Measurements from ENCODE around the gene DEPDC1B. TPM values are rescaled to one million over a fixed set of nuclear protein-coding genes. Genes with fewer than 3 reads are reported as not detected.

DEPDC1B gene
- total RNA-seq, 2 donors from 2014 or later = 0.66 to 2.3 TPM

DNA sequence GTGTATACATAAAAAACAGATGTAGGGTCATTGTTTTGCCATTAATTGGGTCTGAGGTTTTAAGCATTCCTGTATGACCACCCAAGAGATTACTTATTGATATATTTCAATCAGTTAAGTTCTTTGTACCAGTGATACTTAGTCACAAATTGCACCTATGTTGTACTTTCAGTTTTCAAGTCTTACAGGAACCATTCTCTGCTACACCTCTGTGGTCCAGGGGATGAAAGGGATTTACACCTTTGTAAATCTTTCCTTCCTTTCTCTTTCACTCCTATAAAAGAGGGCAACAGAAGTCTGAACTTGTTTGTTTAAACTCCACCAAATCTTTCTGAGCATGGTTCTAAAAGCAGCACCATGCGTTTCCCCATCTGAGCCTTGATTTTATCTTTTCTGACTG, 86.1 kb downstream of the DEPDC1B start:
- intact Hi-C loops (cut with DNase I) = no loop called here
- 70 to 88% methylated on average over 1 of the region's 1 CpG for WGBS, 2 donors
- Histone ChIP-seq H3K9me3 (no peaks in the 10 kb centered on the region), H3K4me3 (no peak overlapping the region), H3K27me3 (no peaks in the 10 kb centered on the region), H3K27ac (no peak overlapping the region), H3K4me1 (no peaks in the 10 kb centered on the region), H3K36me3 (replicated peaks in 1 of 2; ENCODE audit: insufficient read depth in 1 of 2, low read depth in 2 of 2) (no peaks in the 10 kb centered on the region)
- no peak for TF ChIP-seq CTCF (IDR thresholded peaks at IDR 0.05)
- TF ChIP-seq POLR2A (IDR thresholded peaks at IDR 0.05) = no peak
- ATAC-seq (no peak), DNase-seq (no peak)

DNA sequence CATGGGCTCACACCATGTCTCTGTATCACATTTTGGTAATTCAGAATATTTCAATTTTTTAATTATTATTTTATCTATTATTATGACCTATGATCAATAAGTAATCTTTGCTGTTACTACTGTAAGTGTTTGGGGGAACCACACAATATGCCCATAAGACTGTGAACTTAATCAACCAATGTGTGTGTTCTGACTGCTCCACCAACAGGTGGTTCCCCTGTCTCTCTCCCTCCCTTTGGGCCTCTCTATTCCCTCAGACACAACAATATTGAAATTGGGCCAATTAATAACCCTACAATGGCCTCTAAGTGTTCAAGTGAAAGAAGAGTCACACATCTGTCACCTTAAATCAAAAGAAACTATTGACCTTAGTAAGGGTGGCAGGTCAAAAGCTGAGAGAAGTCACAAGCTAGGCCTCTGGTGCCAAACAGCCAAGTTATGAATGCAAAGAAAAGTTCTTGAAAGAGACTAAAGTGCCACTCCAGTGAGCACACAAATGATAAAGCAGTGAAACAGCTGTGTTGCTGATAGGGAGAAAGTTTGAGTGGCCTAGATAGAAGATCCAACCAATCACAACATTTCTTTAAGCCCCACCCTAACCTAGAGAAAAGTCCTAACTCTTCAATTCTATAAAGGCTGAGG, 88.7 kb downstream of the DEPDC1B start:
- Histone ChIP-seq H3K9me3 (no peaks in the 10 kb centered on the region), H3K27me3 (no peaks in the 10 kb centered on the region), H3K4me1 (no peaks in the 10 kb centered on the region), H3K27ac (no peak overlapping the region), H3K4me3 (no peak overlapping the region), H3K36me3 (replicated peaks in 1 of 2; ENCODE audit: insufficient read depth in 1 of 2, low read depth in 2 of 2) (no peaks in the 10 kb centered on the region)
- ATAC-seq (no peak), DNase-seq (no peak)
- intact Hi-C loops (cut with DNase I) = no loop called here
- TF ChIP-seq CTCF (IDR thresholded peaks at IDR 0.05) = no peak
- no peak for TF ChIP-seq POLR2A (IDR thresholded peaks at IDR 0.05)

- H3K4me3 ChIP-seq = no peak overlapping the region
These were observed 95.2 kb downstream of the DEPDC1B start for GRCh38 chr5:60604771-60605170.

DNA sequence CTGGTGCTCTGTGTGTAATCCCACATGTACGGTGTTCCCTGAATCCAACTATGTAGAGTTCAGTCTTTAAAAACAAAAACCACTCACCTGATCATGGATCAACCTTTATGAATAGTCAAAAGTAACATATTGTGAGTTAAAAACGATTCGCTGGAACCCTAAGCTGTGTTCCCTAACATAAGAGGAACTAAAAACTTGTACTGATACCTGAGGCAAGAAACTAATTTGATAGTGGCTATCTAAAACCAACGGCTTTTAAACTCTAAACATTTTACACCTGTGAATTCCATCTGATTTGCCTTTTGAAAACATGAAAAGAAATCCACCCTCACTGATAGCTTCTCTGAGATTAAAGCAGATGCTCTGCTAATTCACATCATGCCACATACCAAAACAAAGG, 101.5 kb downstream of the DEPDC1B start:
- no peak for DNase-seq
- ATAC-seq = no peak
- H3K36me3 ChIP-seq (replicated peaks in 1 of 2; ENCODE audit: insufficient read depth in 1 of 2, low read depth in 2 of 2) = no peaks in the 10 kb centered on the region
- no peak overlapping the region for H3K27ac ChIP-seq
- 66 to 75% methylated on average over 4 of the region's 4 CpGs for WGBS, 2 donors
- no peaks in the 10 kb centered on the region for H3K9me3 ChIP-seq
- intact Hi-C loops (cut with DNase I) = no loop called here
- TF ChIP-seq CTCF (IDR thresholded peaks at IDR 0.05) (no peak), POLR2A (IDR thresholded peaks at IDR 0.05) (no peak)
- H3K4me3 ChIP-seq = no peak overlapping the region
- no peaks in the 10 kb centered on the region for H3K27me3 ChIP-seq
- no peaks in the 10 kb centered on the region for H3K4me1 ChIP-seq

More at GRCh38 chr5:60604771-60605170, 95.2 kb downstream of the DEPDC1B start:
- WGBS, 2 donors = 83 to 84% methylated on average over 1 of the region's 1 CpG
- intact Hi-C loops (cut with DNase I) = no loop called here
- H3K27me3 ChIP-seq = no peaks in the 10 kb centered on the region
- no peak for DNase-seq
- H3K4me1 ChIP-seq = no peaks in the 10 kb centered on the region
- H3K27ac ChIP-seq = no peak overlapping the region
- H3K9me3 ChIP-seq = no peaks in the 10 kb centered on the region
- H3K36me3 ChIP-seq (replicated peaks in 1 of 2; ENCODE audit: insufficient read depth in 1 of 2, low read depth in 2 of 2) = no peaks in the 10 kb centered on the region
- no peak for ATAC-seq
- no peak for TF ChIP-seq POLR2A (IDR thresholded peaks at IDR 0.05)
- no peak for TF ChIP-seq CTCF (IDR thresholded peaks at IDR 0.05)
